KOPT-K1 (cell line): ENCODE data around the gene AVPR2.
A peak's percentile ranks its signal among the peaks of the same experiment; 100 is the strongest.

Experiments used
- H3K27ac ChIP-seq: fragments of 200-600 bp; sonication (generic); 2 replicates; pipeline ENCODE4 v1.5.1; 2016; ENCODE audit warnings: antibody characterized with exemption, mild to moderate bottlenecking, low read depth, low read length; ENCODE audit not compliant: poor library complexity, severe bottlenecking
- H3K36me3 ChIP-seq: fragments of 200-600 bp; sonication (generic); 2 replicates; pipeline ENCODE4 v1.5.1; 2017; ENCODE audit warnings: antibody characterized with exemption, mild to moderate bottlenecking, low read length, moderate library complexity; ENCODE audit not compliant: insufficient read depth
- H3K9me3 ChIP-seq: fragments of 200-600 bp; sonication (generic); 2 replicates; pipeline ENCODE4 v1.5.1; 2017; ENCODE audit warnings: antibody characterized with exemption, low read length, mild to moderate bottlenecking; ENCODE audit not compliant: insufficient read depth, poor library complexity, severe bottlenecking

The AVPR2 gene

GRCh38 chrX:153926552-153926857 is 22.0 kb downstream of the AVPR2 start:
- H3K27ac ChIP-seq, result peak overlapping the region; percentile 100
- peaks cover 24% of the 10 kb centered on the region for H3K36me3 ChIP-seq
- H3K9me3 ChIP-seq, result no peaks in the 10 kb centered on the region

GRCh38 chrX:153926858-153927671 is 22.6 kb downstream of the AVPR2 start:
- peak overlapping the region; percentile 100 for H3K27ac ChIP-seq
- no peaks in the 10 kb centered on the region for H3K9me3 ChIP-seq
- peaks cover 27% of the 10 kb centered on the region for H3K36me3 ChIP-seq

- peak overlapping the region; percentile 100 for H3K27ac ChIP-seq
- peaks cover 32% of the 10 kb centered on the region for H3K36me3 ChIP-seq
- H3K9me3 ChIP-seq, result no peaks in the 10 kb centered on the region
Measured at GRCh38 chrX:153927672-153927921, 23.1 kb downstream of the AVPR2 start.

DNA sequence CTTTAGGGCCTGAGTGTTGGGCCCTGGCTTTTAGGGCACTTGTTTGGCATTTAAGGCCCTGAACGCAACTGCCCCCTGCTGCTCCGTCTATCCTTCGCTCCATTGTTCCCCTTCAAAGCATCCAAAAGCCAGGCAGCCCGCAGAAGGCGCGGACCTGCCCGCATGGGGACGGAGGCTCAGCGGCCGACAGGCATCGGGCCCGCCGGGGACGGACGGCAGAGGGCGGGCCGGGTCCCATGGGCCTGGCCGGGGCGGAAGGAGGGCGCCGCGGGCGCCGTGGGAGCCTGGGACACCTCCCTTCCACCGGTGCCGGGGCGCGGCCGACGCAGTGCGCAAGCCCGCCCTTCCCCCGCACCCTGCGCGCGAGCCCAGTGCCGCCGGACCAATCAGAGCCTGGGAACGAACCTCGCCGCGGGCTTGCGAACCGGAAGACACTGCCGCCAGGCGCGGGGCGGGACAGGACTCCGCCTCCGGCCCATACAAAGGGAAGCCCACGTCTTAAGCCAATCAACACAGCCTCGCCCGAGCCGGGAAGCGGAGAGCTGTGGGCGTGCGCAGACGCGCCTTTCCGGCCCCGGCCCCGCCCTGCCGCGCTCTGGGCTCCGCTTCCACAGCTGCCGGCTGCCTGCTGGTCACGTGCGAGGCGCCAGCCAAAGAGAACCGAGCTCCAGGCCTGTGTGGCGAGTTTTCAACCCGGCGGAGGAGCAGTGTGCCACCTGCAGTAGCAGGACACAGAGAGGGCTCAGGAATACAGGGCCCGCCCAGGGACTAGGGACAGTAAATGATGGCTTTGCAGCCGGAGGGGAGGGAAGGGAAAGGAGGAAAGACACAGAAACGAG is 23.7 kb downstream of the AVPR2 start:
- Histone ChIP-seq H3K27ac (peak overlapping the region; percentile 100), H3K9me3 (no peaks in the 10 kb centered on the region), H3K36me3 (peaks cover 38% of the 10 kb centered on the region)

- H3K27ac ChIP-seq, result peak overlapping the region; percentile 84
- H3K36me3 ChIP-seq, result peaks cover 40% of the 10 kb centered on the region
- H3K9me3 ChIP-seq, result no peaks in the 10 kb centered on the region
Measured at GRCh38 chrX:153928846-153929245, 24.4 kb downstream of the AVPR2 start.

- H3K36me3 ChIP-seq, result peaks cover 40% of the 10 kb centered on the region
- no peaks in the 10 kb centered on the region for H3K9me3 ChIP-seq
- peak overlapping the region; percentile 84 for H3K27ac ChIP-seq
Measured at GRCh38 chrX:153929576-153929975, 25.1 kb downstream of the AVPR2 start.

GRCh38 chrX:153930011-153930910 is 25.8 kb downstream of the AVPR2 start:
- no peaks in the 10 kb centered on the region for H3K9me3 ChIP-seq
- H3K36me3 ChIP-seq, result peaks cover 40% of the 10 kb centered on the region
- H3K27ac ChIP-seq, result peak overlapping the region; percentile 84

DNA sequence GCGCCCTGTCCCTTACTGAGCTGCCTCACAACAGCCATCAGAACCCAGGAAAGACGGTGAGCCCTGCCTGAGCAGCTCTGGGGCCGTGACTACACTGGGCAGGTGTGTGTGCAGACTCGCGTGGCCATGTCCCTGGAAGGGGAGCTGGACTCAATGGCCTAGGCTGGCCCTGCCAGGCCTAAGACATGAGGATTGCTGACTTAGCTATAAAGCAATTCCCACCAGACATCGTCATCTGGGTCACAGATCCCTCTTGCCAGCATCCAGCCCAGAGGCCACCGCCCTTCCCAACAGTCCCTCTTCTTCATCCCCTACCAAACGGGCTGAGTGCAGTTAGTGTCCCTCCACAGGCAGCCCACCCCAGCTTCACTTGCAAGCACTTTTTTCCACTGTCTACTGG is 26.7 kb downstream of the AVPR2 start:
- H3K36me3 ChIP-seq, result peaks cover 40% of the 10 kb centered on the region
- H3K27ac ChIP-seq, result peak overlapping the region; percentile 84
- H3K9me3 ChIP-seq, result no peaks in the 10 kb centered on the region

DNA sequence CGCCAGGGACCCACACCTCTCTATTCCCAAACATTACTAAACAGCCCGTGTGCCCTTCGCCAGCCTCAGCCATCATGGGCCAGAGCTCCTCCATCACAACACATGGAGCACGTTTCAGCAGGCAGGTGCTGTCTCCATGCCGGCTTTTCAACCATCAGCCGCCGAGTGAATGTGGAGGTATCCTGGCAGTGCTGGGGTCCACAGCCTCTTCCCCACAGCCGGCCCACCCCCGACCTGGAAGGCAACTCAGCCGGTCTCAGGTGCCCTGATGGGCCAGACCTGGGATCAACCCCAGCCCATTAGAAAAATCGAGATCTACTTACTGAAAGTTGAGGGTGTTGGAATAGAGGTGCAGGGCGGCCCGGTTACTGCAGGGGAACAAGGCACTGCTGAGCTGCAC is 27.3 kb downstream of the AVPR2 start:
- H3K36me3 ChIP-seq, result peaks cover 40% of the 10 kb centered on the region
- peak overlapping the region; percentile 84 for H3K27ac ChIP-seq
- no peaks in the 10 kb centered on the region for H3K9me3 ChIP-seq

GRCh38 chrX:153932220-153932915 is 27.9 kb downstream of the AVPR2 start:
- Histone ChIP-seq H3K27ac (peak overlapping the region; percentile 84), H3K9me3 (no peaks in the 10 kb centered on the region), H3K36me3 (peaks cover 40% of the 10 kb centered on the region)

- H3K27ac ChIP-seq, result peak overlapping the region; percentile 86
- H3K36me3 ChIP-seq, result peaks cover 40% of the 10 kb centered on the region
- H3K9me3 ChIP-seq, result no peaks in the 10 kb centered on the region
Measured at GRCh38 chrX:153933748-153934147, 29.3 kb downstream of the AVPR2 start.

DNA sequence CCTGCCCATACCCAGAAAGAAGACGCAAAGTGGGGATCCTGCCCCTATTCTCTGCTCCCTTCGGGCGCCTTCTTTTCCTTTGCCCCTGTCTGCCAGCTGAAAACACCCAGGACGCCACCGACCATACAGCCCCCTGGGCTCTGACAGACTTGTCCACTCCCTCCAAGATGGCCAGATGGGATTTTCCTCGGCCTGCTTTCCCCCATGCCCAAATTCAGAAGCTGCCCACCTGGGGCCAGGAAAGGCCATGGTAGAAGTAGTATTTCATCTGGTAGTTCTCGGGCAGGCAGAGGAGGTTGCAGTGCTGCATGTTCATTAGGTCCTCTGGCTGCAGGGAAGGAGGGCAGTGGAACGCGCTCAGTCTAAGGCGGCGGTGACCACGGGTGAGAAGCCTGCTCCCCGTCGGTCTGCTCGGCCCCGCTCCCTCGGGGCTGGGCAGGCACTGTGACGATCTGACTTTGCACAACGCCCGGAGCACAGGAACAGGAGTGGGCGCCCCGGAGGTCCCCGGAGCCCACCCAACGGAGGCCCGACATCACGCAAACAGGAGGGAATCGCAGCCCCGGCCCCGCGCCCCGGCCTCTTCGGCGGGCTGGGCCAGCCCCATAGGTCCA is 29.8 kb downstream of the AVPR2 start:
- H3K36me3 ChIP-seq, result peaks cover 38% of the 10 kb centered on the region
- H3K27ac ChIP-seq, result peak overlapping the region; percentile 86
- H3K9me3 ChIP-seq, result no peaks in the 10 kb centered on the region

DNA sequence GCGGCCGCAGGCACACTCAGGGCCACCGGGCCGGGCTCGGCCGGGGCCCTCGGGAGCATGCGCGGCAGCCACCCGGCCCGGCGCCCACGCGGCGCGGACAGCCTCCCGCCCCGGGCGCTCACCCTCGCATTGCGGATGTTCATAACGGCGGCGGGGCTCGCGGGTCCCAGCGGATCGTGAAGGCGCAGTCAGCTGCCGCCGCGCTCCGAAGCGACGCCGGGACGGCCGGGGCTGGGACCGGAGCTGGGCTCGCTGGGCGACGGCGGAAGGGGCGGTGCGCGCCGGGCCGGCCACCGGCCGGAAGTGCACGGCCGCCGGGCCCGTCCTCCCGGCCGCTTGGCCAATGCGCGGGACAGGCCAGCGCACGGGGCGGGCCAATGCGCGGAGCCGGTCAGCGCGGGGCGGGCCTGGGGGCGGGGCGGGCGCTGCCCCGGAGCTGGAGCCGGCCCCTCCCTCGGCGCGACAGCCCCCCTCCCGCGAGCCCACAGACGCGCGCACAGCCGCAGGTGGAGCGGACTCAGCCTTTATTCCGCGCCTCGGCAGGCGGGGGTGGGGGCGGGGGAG is 30.4 kb downstream of the AVPR2 start, which contains the start of gene NAA10:
TSS of gene NAA10 (minus strand) at position 276 of the 564 bp plus-strand sequence. CDS start at position 143, 133 bp downstream.
- Histone ChIP-seq H3K27ac (peak within 1 kb of the TSS; percentile 86), H3K9me3 (no peaks in the 10 kb centered on the region), H3K36me3 (peaks cover 32% of the 10 kb centered on the region)

- Histone ChIP-seq H3K36me3 (peaks cover 27% of the 10 kb centered on the region), H3K9me3 (no peaks in the 10 kb centered on the region), H3K27ac (peak overlapping the region; percentile 69)
Measured at GRCh38 chrX:153935326-153935851, 30.9 kb downstream of the AVPR2 start.
